ENCODE data around the gene TET1. TPM values are rescaled to one million over a fixed set of nuclear protein-coding genes. Genes with fewer than 3 reads are reported as not detected.

The TET1 gene
- total RNA-seq, 1 donor from 2014 or later: 2.1 TPM

- H3K4me3 ChIP-seq: no peak overlapping the region
- DNase-seq (no peak), ATAC-seq (no peak)
- H3K36me3 ChIP-seq: no peaks in the 10 kb centered on the region
- intact Hi-C loops (cut with DNase I): no loop called here
- H3K4me1 ChIP-seq: no peaks in the 10 kb centered on the region
- H3K27ac ChIP-seq: no peak overlapping the region
- H3K9me3 ChIP-seq: no peaks in the 10 kb centered on the region
- TF ChIP-seq, protein P1, sequence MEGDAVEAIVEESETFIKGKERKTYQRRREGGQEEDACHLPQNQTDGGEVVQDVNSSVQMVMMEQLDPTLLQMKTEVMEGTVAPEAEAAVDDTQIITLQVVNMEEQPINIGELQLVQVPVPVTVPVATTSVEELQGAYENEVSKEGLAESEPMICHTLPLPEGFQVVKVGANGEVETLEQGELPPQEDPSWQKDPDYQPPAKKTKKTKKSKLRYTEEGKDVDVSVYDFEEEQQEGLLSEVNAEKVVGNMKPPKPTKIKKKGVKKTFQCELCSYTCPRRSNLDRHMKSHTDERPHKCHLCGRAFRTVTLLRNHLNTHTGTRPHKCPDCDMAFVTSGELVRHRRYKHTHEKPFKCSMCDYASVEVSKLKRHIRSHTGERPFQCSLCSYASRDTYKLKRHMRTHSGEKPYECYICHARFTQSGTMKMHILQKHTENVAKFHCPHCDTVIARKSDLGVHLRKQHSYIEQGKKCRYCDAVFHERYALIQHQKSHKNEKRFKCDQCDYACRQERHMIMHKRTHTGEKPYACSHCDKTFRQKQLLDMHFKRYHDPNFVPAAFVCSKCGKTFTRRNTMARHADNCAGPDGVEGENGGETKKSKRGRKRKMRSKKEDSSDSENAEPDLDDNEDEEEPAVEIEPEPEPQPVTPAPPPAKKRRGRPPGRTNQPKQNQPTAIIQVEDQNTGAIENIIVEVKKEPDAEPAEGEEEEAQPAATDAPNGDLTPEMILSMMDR (IDR thresholded peaks at IDR 0.05): no peak
- H3K27me3 ChIP-seq: no peaks in the 10 kb centered on the region
Measured at GRCh38 chr10:68668231-68668630, 108.1 kb downstream of the TET1 start.

DNA sequence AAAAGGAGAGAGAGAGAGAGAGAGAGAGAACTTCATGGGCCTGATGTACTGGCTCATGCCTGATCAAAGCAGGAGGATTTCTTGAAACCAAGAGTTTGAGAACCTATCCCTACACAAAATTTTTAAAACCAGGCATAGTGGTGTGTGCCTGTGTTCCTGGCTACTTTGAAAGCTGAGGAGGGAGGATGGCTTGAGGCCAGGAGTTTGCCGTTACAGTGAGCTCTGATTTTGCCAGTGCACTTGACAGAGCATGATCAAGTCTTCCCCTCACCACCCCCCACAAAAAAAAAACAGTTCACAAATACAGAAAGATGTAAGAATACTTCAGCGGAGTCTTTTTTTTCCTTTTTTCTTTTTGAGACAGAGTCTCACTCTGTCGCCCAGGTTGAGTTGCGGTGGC lies 108.8 kb downstream of the TET1 start:
- DNase-seq: no peak
- H3K9me3 ChIP-seq: no peaks in the 10 kb centered on the region

DNA sequence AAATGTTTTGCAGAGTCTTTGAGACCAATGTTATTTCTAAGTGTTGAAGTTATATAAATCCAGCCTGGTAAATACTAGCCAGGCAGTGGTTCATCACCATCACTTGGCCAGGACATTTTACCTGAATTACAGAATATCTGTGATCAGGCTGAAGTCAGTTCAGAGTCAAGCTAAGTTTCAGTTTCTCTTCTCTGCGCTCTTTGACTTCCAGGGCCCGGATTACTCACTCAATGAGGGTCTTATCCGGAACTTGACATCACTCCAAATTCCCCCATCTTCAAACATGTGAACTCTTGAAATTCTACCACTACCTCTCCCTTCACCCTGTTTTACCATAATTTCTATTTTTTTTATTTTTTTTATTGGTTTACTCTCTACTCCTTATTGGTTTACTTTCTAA lies 124.3 kb downstream of the TET1 start:
- TF ChIP-seq, protein P1 (IDR thresholded peaks at IDR 0.05): no peak

More for the DNA sequence above, 108.8 kb downstream of the TET1 start:
- Histone ChIP-seq H3K4me3 (no peak overlapping the region), H3K36me3 (no peaks in the 10 kb centered on the region), H3K4me1 (no peaks in the 10 kb centered on the region), H3K27me3 (no peaks in the 10 kb centered on the region), H3K27ac (no peak overlapping the region)
- TF ChIP-seq, protein P1 (IDR thresholded peaks at IDR 0.05): no peak
- intact Hi-C loops (cut with DNase I): no loop called here
- ATAC-seq: no peak

DNA sequence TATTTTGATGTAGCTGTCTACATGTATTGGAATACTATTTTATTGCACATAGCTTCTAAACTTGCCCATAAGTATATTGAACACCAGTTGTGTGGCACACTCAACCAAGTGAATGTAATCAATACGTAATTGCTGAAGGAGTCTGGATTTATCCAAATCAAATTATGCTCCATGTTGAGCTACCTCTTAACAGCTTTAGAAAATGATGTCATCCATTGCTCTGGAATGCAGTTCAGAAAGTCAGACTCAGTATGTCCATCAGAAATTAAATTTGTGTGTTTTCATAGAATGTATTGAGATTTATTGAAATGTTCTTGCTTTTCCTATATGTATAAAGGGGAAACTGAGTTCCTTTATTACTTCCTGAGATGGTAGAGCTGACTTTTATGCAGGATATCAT lies 135.9 kb downstream of the TET1 start:
- Histone ChIP-seq H3K4me3 (no peak overlapping the region), H3K36me3 (no peaks in the 10 kb centered on the region), H3K9me3 (no peaks in the 10 kb centered on the region), H3K27ac (no peak overlapping the region), H3K27me3 (no peaks in the 10 kb centered on the region), H3K4me1 (no peaks in the 10 kb centered on the region)
- no peak for DNase-seq
- TF ChIP-seq, protein P1 (IDR thresholded peaks at IDR 0.05): no peak
- no peak for ATAC-seq
- intact Hi-C loops (cut with DNase I): no loop called here

More for the DNA sequence above, 124.3 kb downstream of the TET1 start:
- Histone ChIP-seq H3K36me3 (peaks cover 14% of the 10 kb centered on the region), H3K9me3 (no peaks in the 10 kb centered on the region), H3K27ac (no peak overlapping the region), H3K4me1 (no peaks in the 10 kb centered on the region), H3K27me3 (no peaks in the 10 kb centered on the region), H3K4me3 (no peak overlapping the region)
- DNase-seq (no peak), ATAC-seq (no peak)
- intact Hi-C loops (cut with DNase I): no loop called here

DNA sequence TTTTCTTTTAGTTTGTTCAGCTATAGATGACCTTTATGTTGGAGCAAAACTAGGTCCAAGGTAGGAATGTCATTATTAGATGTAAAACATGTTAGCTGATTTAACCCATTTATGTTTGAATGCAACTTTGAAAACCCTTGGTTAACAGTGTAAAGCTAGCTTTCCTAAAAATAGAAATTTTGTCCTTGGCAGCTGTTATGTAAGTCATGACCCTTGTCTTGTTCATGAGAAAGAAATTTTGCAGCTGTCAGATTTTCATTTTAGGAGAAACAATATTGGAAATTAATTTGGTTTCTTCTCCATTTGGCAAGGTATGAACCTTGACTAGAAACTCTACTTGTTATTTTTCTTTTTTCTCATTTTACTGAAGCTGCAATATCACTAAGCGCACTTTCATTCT lies 137.0 kb downstream of the TET1 start:
- intact Hi-C loops (cut with DNase I): no loop called here

More for the DNA sequence above, 137.0 kb downstream of the TET1 start:
- TF ChIP-seq, protein P1 (IDR thresholded peaks at IDR 0.05): no peak
- H3K4me3 ChIP-seq: no peak overlapping the region
- ATAC-seq: no peak
- H3K27me3 ChIP-seq: no peaks in the 10 kb centered on the region
- no peaks in the 10 kb centered on the region for H3K4me1 ChIP-seq
- DNase-seq: no peak
- no peaks in the 10 kb centered on the region for H3K36me3 ChIP-seq
- H3K9me3 ChIP-seq: no peaks in the 10 kb centered on the region
- H3K27ac ChIP-seq: no peak overlapping the region

All from upper lobe of right lung (tissue), 1 donor.